ENCODE results near the gene RRAS2. TPM values are rescaled to one million over a fixed set of nuclear protein-coding genes. Genes with fewer than 3 reads are reported as not detected.

RRAS2 gene
- total and polyA plus RNA-seq, 2 experiments from 2014 or later, result 50.7 to 72.9 TPM

GRCh38 chr11:14237444-14237961 lies 121.5 kb downstream of the RRAS2 start:
- Histone ChIP-seq H3K9me3 (ENCODE audit: low read depth) (no peaks in the 10 kb centered on the region), H3K4me1 (ENCODE audit: insufficient read depth) (no peaks in the 10 kb centered on the region), H3K4me3 (no peak overlapping the region), H3K4me2 (no peak overlapping the region), H3K9me2 (replicated peaks; ENCODE audit: insufficient read depth) (no peaks in the 10 kb centered on the region), H3K27ac (no peak overlapping the region), H3K36me3 (replicated peaks; ENCODE audit: insufficient read depth, low read depth) (no peaks in the 10 kb centered on the region), H3K27me3 (no peaks in the 10 kb centered on the region), H4K20me1 (ENCODE audit: insufficient read depth, poor library complexity, severe bottlenecking) (no peaks in the 10 kb centered on the region), H2AFZ (no peak overlapping the region), H3K79me2 (no peaks in the 10 kb centered on the region)
- DNase-seq (ENCODE audit: low spot score), result no peak
- TF ChIP-seq EZH2phosphoT487 (IDR thresholded peaks at IDR 0.05; ENCODE audit: low read depth, severe bottlenecking, unreplicated experiment), result no peak
- no peak for TF ChIP-seq CTCF (IDR thresholded peaks at IDR 0.05; ENCODE audit: poor library complexity)
- no peak for TF ChIP-seq EZH2 (IDR thresholded peaks at IDR 0.05; ENCODE audit: borderline replicate concordance)
- 87% methylated on average over 9 of the region's 9 CpGs for WGBS (ENCODE audit: low lambda C conversion rate, missing lambda C conversion rate)

GRCh38 chr11:14235701-14236100 lies 123.3 kb downstream of the RRAS2 start:
- no peaks in the 10 kb centered on the region for H3K9me3 ChIP-seq (ENCODE audit: low read depth)
- no peak overlapping the region for H3K4me2 ChIP-seq
- no peak for DNase-seq (ENCODE audit: low spot score)
- 86% methylated on average over 1 of the region's 1 CpG for WGBS (ENCODE audit: low lambda C conversion rate, missing lambda C conversion rate)
- no peaks in the 10 kb centered on the region for H4K20me1 ChIP-seq (ENCODE audit: insufficient read depth, poor library complexity, severe bottlenecking)
- H3K27ac ChIP-seq, result no peak overlapping the region
- H2AFZ ChIP-seq, result no peak overlapping the region
- TF ChIP-seq CTCF (IDR thresholded peaks at IDR 0.05; ENCODE audit: poor library complexity) (no peak), EZH2phosphoT487 (IDR thresholded peaks at IDR 0.05; ENCODE audit: low read depth, severe bottlenecking, unreplicated experiment) (no peak), EZH2 (IDR thresholded peaks at IDR 0.05; ENCODE audit: borderline replicate concordance) (no peak)
- H3K4me3 ChIP-seq, result no peak overlapping the region
- no peaks in the 10 kb centered on the region for H3K9me2 ChIP-seq (replicated peaks; ENCODE audit: insufficient read depth)
- no peaks in the 10 kb centered on the region for H3K4me1 ChIP-seq (ENCODE audit: insufficient read depth)
- peaks cover under 1% of the 10 kb centered on the region for H3K27me3 ChIP-seq
- H3K36me3 ChIP-seq (replicated peaks; ENCODE audit: insufficient read depth, low read depth), result no peaks in the 10 kb centered on the region
- H3K79me2 ChIP-seq, result no peaks in the 10 kb centered on the region

GRCh38 chr11:14234446-14234845 lies 124.5 kb downstream of the RRAS2 start:
- no peak overlapping the region for H3K4me2 ChIP-seq
- H3K27me3 ChIP-seq, result peaks cover 8% of the 10 kb centered on the region
- H3K27ac ChIP-seq, result no peak overlapping the region
- no peaks in the 10 kb centered on the region for H3K9me2 ChIP-seq (replicated peaks; ENCODE audit: insufficient read depth)
- H3K4me3 ChIP-seq, result no peak overlapping the region
- WGBS (ENCODE audit: low lambda C conversion rate, missing lambda C conversion rate), result 88% methylated on average over 6 of the region's 6 CpGs
- no peaks in the 10 kb centered on the region for H3K4me1 ChIP-seq (ENCODE audit: insufficient read depth)
- H2AFZ ChIP-seq, result no peak overlapping the region
- TF ChIP-seq EZH2 (IDR thresholded peaks at IDR 0.05; ENCODE audit: borderline replicate concordance), result no peak
- no peak for TF ChIP-seq EZH2phosphoT487 (IDR thresholded peaks at IDR 0.05; ENCODE audit: low read depth, severe bottlenecking, unreplicated experiment)
- no peaks in the 10 kb centered on the region for H3K79me2 ChIP-seq
- H3K9me3 ChIP-seq (ENCODE audit: low read depth), result no peaks in the 10 kb centered on the region
- no peaks in the 10 kb centered on the region for H4K20me1 ChIP-seq (ENCODE audit: insufficient read depth, poor library complexity, severe bottlenecking)
- no peaks in the 10 kb centered on the region for H3K36me3 ChIP-seq (replicated peaks; ENCODE audit: insufficient read depth, low read depth)
- no peak for DNase-seq (ENCODE audit: low spot score)

GRCh38 chr11:14232652-14233051 lies 126.3 kb downstream of the RRAS2 start:
- H3K9me3 ChIP-seq (ENCODE audit: low read depth), result no peaks in the 10 kb centered on the region
- H3K4me1 ChIP-seq (ENCODE audit: insufficient read depth), result no peaks in the 10 kb centered on the region
- H3K27me3 ChIP-seq, result peaks cover 11% of the 10 kb centered on the region
- H2AFZ ChIP-seq, result no peak overlapping the region
- 62% methylated on average over 6 of the region's 6 CpGs for WGBS (ENCODE audit: low lambda C conversion rate, missing lambda C conversion rate)
- no peak overlapping the region for H3K4me3 ChIP-seq
- H3K79me2 ChIP-seq, result no peaks in the 10 kb centered on the region
- H3K27ac ChIP-seq, result no peak overlapping the region
- H3K9me2 ChIP-seq (replicated peaks; ENCODE audit: insufficient read depth), result no peaks in the 10 kb centered on the region
- no peaks in the 10 kb centered on the region for H3K36me3 ChIP-seq (replicated peaks; ENCODE audit: insufficient read depth, low read depth)
- no peak for DNase-seq (ENCODE audit: low spot score)
- H3K4me2 ChIP-seq, result no peak overlapping the region
- H4K20me1 ChIP-seq (ENCODE audit: insufficient read depth, poor library complexity, severe bottlenecking), result no peaks in the 10 kb centered on the region
- TF ChIP-seq EZH2 (IDR thresholded peaks at IDR 0.05; ENCODE audit: borderline replicate concordance) (no peak), EZH2phosphoT487 (IDR thresholded peaks at IDR 0.05; ENCODE audit: low read depth, severe bottlenecking, unreplicated experiment) (no peak), CTCF (IDR thresholded peaks at IDR 0.05; ENCODE audit: poor library complexity) (no peak)

All from hepatocyte (in vitro differentiated cells).